K562 (cell line): ENCODE data around the gene CACNA1I. TPM values are rescaled to one million over a fixed set of nuclear protein-coding genes. Genes with fewer than 3 reads are reported as not detected.

ENCODE experiments used
- ATAC-seq: fragments of 200-7000 bp; cut with Tn5 transposase; 3 replicates; pipeline ENCODE4 v1.9.1; 2020; ENCODE audit warnings: moderate library complexity
- BruUV-seq: library from RNA; stranded (reverse); fragments of 400-500 nt; replicated peaks from 2 replicates; lab custom pipeline; 2021; lab: Mats Ljungman, UMichigan
- CTCF ChIA-PET: fragments of 300-600 bp; formaldehyde crosslinking; extraction: SDS; loops from one replicate; lab custom pipeline; 2021; ENCODE audit warnings: low intra/inter-chr PET ratio; lab: Yijun Ruan, JAX
- POLR2A ChIA-PET: fragments of 300-600, 350-650 bp; sonication (Branson Sonifier 250); formaldehyde crosslinking; extraction: SDS; loops from one replicate; lab custom pipeline; 2021; ENCODE audit warnings: antibody characterized with exemption, inconsistent platforms; lab: Yijun Ruan, JAX
- DNase-seq, 4 experiments: peaks; one replicate each; pipeline versions ENCODE4 v3.0.0 to v3.0.0-alpha.2; 2011 to 2018; ENCODE audit warnings: low spot score in 3 of 4, mixed read lengths in 3 of 4; ENCODE audit errors: extremely low read depth in 1 of 4
- FAIRE-seq: peaks from 2 replicates; lab custom pipeline; 2011; peaks lifted over from hg19 to GRCh38; lab: Jason Lieb, UNC
- H2AFZ ChIP-seq: 2 replicates; pipeline ENCODE4 v1.6.0; 2011; ENCODE audit warnings: low read depth, low read length, control low read depth, inconsistent platforms
- H3K27ac ChIP-seq: fragments of 200-600 bp; 3 replicates; pipeline ENCODE4 v1.8.0; 2011; ENCODE audit warnings: low read depth, mild to moderate bottlenecking, control low read depth, inconsistent platforms, low read length, moderate library complexity, mixed read lengths; ENCODE audit errors: extremely low read depth
- H3K27me3 ChIP-seq, 2 experiments: fragments of 300-600 bp in 1 of 2; 2 replicates in 1 of 2; 3 replicates in 1 of 2; pipeline versions ENCODE4 v1.6.0 to v1.8.0; 2011; ENCODE audit warnings: inconsistent platforms in 2 of 2, low read length in 2 of 2, mild to moderate bottlenecking in 1 of 2, mixed read lengths in 1 of 2, moderate library complexity in 1 of 2; ENCODE audit not compliant: control insufficient read depth in 2 of 2, insufficient read depth in 2 of 2
- H3K36me3 ChIP-seq: fragments of 300-600 bp; 3 replicates; pipeline ENCODE4 v1.8.0; 2011; ENCODE audit warnings: mild to moderate bottlenecking, low read length, inconsistent platforms; ENCODE audit not compliant: control insufficient read depth, insufficient read depth
- H3K4me1 ChIP-seq, 2 experiments: fragments of 200-600 bp in 1 of 2; replicated peaks in 1 of 2; 2 replicates in 1 of 2; 3 replicates in 1 of 2; pipeline versions ENCODE4 v1.5.1 to v1.8.0; 2011; ENCODE audit warnings: inconsistent platforms in 2 of 2, low read length in 2 of 2, mild to moderate bottlenecking in 1 of 2, mixed read lengths in 1 of 2, moderate library complexity in 1 of 2; ENCODE audit not compliant: control insufficient read depth in 2 of 2, insufficient read depth in 2 of 2
- H3K4me2 ChIP-seq: 2 replicates; pipeline ENCODE4 v1.6.1; 2011; ENCODE audit warnings: low read length, control low read depth, inconsistent platforms, mixed read lengths; ENCODE audit not compliant: insufficient read depth
- H3K4me3 ChIP-seq: fragments of 200-600 bp; sonication (generic), shearing (Covaris generic); 2 replicates; pipeline ENCODE4 v1.5.1; 2016; ENCODE audit warnings: control low read depth, inconsistent platforms
- H3K79me2 ChIP-seq: fragments of 200-600 bp; 3 replicates; pipeline ENCODE4 v1.8.0; 2011; ENCODE audit warnings: low read length, inconsistent platforms; ENCODE audit not compliant: control insufficient read depth, insufficient read depth
- H3K9ac ChIP-seq, 2 experiments: 2 replicates each; pipeline versions ENCODE4 v1.6.0 to v1.6.1; 2011; ENCODE audit warnings: low read depth in 2 of 2, low read length in 2 of 2, control low read depth in 1 of 2, inconsistent platforms in 1 of 2, mild to moderate bottlenecking in 1 of 2, mixed read lengths in 1 of 2; ENCODE audit not compliant: insufficient read depth in 1 of 2
- H3K9me1 ChIP-seq: one replicate; pipeline ENCODE4 v1.6.0; 2011; ENCODE audit warnings: inconsistent platforms, mild to moderate bottlenecking, low read length, moderate library complexity; ENCODE audit not compliant: control insufficient read depth, insufficient read depth
- H3K9me3 ChIP-seq: replicated peaks from 2 replicates; pipeline ENCODE4 v1.5.1; 2011; ENCODE audit warnings: low read depth, low read length, inconsistent platforms; ENCODE audit not compliant: control insufficient read depth, insufficient read depth
- H4K20me1 ChIP-seq: replicated peaks from 2 replicates; pipeline ENCODE4 v1.6.1; 2011; ENCODE audit warnings: low read length, inconsistent platforms, mixed read lengths; ENCODE audit not compliant: control insufficient read depth, insufficient read depth
- FOXA3 ChIP-seq, 2 experiments: fragments of 450-650 bp in 1 of 2; sonication (generic) in 1 of 2; formaldehyde crosslinking; IDR thresholded peaks in 1 of 2; conservative IDR thresholded peaks in 1 of 2; 2 replicates each; pipeline versions ENCODE4 v1.4.0 to v1.8.0; 2020 to 2022; ENCODE audit warnings: mild to moderate bottlenecking in 2 of 2, missing genetic modification reagents in 1 of 2
- GTF2F1 ChIP-seq: IDR thresholded peaks from 2 replicates; pipeline ENCODE4 v1.6.1; 2011; ENCODE audit warnings: low read depth, low read length, improper control_type of control experiment
- NFIC ChIP-seq: fragments of 450-650 bp; IDR thresholded peaks from 2 replicates; pipeline ENCODE4 v1.6.1; 2017; ENCODE audit warnings: mild to moderate bottlenecking, inconsistent platforms
- POLR2H ChIP-seq: IDR thresholded peaks from 2 replicates; pipeline ENCODE4 v1.6.1; 2016; ENCODE audit warnings: missing genetic modification characterization, low read depth, mild to moderate bottlenecking, control low read depth, missing compliant biosample characterization, moderate library complexity
- ZNF79 ChIP-seq: fragments of 250-450 bp; sonication (Bioruptor Pico); IDR thresholded peaks from 2 replicates; pipeline ENCODE4 v1.4.0; 2020; ENCODE audit warnings: low read depth, mild to moderate bottlenecking, moderate library complexity
- WGBS: fragments of 100-300 bp; shearing (Covaris generic); methylation state at CpG from one replicate; pipeline ENCODE4 v1.1.6; 2016; ENCODE audit warnings: low coverage, mixed read lengths; ENCODE audit not compliant: insufficient coverage; ENCODE audit errors: missing lambda C conversion rate; 5-methylcytosine and 5-hydroxymethylcytosine counted together
- in situ Hi-C: fragments of 300-500 bp; cut with MboI; formaldehyde crosslinking; loops from 4 replicates; pipeline ENCODE4 v1.15.0; 2018; ENCODE audit warnings: inconsistent platforms, mixed read lengths
- intact Hi-C: fragments of 100-400 bp; cut with micrococcal nuclease; formaldehyde crosslinking; loops from 2 replicates; pipeline ENCODE4 v1.14.2; 2022
- polyA plus RNA-seq, 8 experiments: library from polyadenylated mRNA; depleted of rRNA in 4 of 8; stranded (reverse) in 5 of 8; unstranded in 3 of 8; fragments of >200 nt; fragmentation: Nextera tagmentation in 2 of 8; fragmentation: Illumina TruSeq in 1 of 8; extraction: Ambion mirVana in 2 of 8; extraction: Trizol in 1 of 8; gene quantifications; 2 replicates each; pipeline versions ENCODE4 v1.2.1 to v1.2.3, GENCODE V29; 2011 to 2014; ENCODE audit warnings: inconsistent platforms in 1 of 8, missing spikeins in 1 of 8
- total RNA-seq, 7 experiments: library from RNA; depleted of rRNA in 6 of 7; stranded (reverse); fragments of >200 nt in 6 of 7; fragmentation: Illumina TruSeq in 2 of 7; extraction: Trizol in 2 of 7; gene quantifications; 2 replicates each; pipeline versions ENCODE4 v1.2.1 to v1.2.3, GENCODE V29; 2011 to 2021; ENCODE audit warnings: low replicate concordance in 1 of 7
- TF ChIP-seq, protein P1 (sequence below): fragments of 250-450 bp; sonication (Bioruptor Pico); IDR thresholded peaks from 2 replicates; pipeline ENCODE4 v1.4.0; 2020

Gene CACNA1I
- total and polyA plus RNA-seq, 9 of the 15 experiments (the other 6 are each of a cell fraction or from before 2014, with no cell fraction given), result 0.01 to 0.79 (median 0.32) TPM; not detected in 1

DNA sequence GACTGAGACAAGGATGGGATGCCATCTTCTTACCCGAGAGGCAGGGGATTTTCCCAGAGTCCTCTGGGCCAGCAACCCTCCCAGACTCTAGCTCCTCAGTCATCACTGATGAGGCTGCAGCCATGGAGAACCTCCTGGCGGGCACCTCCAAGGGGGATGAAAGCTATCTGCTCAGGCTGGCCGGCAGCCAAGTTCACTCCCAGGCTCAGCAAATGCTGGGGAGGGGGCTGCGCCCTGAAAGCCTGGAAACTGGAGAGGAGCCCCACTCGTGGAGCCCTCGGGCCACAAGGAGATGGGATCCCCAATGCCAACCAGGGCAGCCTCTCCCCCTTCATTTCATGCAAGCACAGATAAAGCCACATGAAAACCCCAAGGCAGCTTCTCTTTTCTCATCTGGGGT is 75.0 kb downstream of the CACNA1I start:
- no peak for DNase-seq
- no peak for ATAC-seq
- H3K36me3 ChIP-seq, result no peaks in the 10 kb centered on the region
- no peak for FAIRE-seq
- H3K9me3 ChIP-seq, result no peaks in the 10 kb centered on the region
- CTCF ChIA-PET, result no interaction called here
- peaks cover 0 to 16% of the 10 kb centered on the region in 2 experiments; a peak in 2 of 5 replicates for H3K4me1 ChIP-seq
- no TSS peak for BruUV-seq
- POLR2A ChIA-PET, result interaction anchor here (0.6 to 1.0 kb wide), 3 partner anchors 9 to 285 kb away, joined by 3 to 5 read pairs (median 4); no protein-coding TSS in a partner anchor
- intact Hi-C loops (no loop called here), in situ Hi-C loops (no loop called here)
- 14% methylated on average over 1 of the region's 6 CpGs for WGBS
- H3K27me3 ChIP-seq, result no peaks in the 10 kb centered on the region
- H3K9me1 ChIP-seq, result no peaks in the 10 kb centered on the region
- H4K20me1 ChIP-seq, result no peaks in the 10 kb centered on the region
- no peak overlapping the region for H3K4me3 ChIP-seq
- no peaks in the 10 kb centered on the region for H3K79me2 ChIP-seq
- no peak overlapping the region for H2AFZ ChIP-seq
- no peak overlapping the region for H3K4me2 ChIP-seq
- no peak overlapping the region; a peak in 1 of 4 replicates for H3K9ac ChIP-seq
- H3K27ac ChIP-seq, result no peak overlapping the region
- TF ChIP-seq FOXA3 (CRISPR knock-in tag; conservative IDR thresholded peaks at IDR 0.05 in 1 of 2, IDR thresholded peaks at IDR 0.05 in 1 of 2) (no peak), ZNF79 (CRISPR knock-in tag) (no peak), POLR2H (tag) (no peak), NFIC (peak; percentile 62), GTF2F1 (no peak)
- TF ChIP-seq, protein P1, sequence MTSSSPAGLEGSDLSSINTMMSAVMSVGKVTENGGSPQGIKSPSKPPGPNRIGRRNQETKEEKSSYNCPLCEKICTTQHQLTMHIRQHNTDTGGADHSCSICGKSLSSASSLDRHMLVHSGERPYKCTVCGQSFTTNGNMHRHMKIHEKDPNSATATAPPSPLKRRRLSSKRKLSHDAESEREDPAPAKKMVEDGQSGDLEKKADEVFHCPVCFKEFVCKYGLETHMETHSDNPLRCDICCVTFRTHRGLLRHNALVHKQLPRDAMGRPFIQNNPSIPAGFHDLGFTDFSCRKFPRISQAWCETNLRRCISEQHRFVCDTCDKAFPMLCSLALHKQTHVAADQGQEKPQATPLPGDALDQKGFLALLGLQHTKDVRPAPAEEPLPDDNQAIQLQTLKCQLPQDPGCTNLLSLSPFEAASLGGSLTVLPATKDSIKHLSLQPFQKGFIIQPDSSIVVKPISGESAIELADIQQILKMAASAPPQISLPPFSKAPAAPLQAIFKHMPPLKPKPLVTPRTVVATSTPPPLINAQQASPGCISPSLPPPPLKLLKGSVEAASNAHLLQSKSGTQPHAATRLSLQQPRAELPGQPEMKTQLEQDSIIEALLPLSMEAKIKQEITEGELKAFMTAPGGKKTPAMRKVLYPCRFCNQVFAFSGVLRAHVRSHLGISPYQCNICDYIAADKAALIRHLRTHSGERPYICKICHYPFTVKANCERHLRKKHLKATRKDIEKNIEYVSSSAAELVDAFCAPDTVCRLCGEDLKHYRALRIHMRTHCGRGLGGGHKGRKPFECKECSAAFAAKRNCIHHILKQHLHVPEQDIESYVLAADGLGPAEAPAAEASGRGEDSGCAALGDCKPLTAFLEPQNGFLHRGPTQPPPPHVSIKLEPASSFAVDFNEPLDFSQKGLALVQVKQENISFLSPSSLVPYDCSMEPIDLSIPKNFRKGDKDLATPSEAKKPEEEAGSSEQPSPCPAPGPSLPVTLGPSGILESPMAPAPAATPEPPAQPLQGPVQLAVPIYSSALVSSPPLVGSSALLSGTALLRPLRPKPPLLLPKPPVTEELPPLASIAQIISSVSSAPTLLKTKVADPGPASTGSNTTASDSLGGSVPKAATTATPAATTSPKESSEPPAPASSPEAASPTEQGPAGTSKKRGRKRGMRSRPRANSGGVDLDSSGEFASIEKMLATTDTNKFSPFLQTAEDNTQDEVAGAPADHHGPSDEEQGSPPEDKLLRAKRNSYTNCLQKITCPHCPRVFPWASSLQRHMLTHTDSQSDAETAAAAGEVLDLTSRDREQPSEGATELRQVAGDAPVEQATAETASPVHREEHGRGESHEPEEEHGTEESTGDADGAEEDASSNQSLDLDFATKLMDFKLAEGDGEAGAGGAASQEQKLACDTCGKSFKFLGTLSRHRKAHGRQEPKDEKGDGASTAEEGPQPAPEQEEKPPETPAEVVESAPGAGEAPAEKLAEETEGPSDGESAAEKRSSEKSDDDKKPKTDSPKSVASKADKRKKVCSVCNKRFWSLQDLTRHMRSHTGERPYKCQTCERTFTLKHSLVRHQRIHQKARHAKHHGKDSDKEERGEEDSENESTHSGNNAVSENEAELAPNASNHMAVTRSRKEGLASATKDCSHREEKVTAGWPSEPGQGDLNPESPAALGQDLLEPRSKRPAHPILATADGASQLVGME (CRISPR knock-in tag), result no peak
